Upper lobe of left lung (tissue), 6 donors: Measurements from ENCODE around the gene EHHADH. TPM values are rescaled to one million over a fixed set of nuclear protein-coding genes. Genes with fewer than 3 reads are reported as not detected.
A peak's percentile ranks its signal among the peaks of the same experiment; 100 is the strongest.
"Not testable (repeated sequence)": the region's sequence is repeated elsewhere in the genome, so short reads cannot be mapped to it uniquely, and the experiment has no call there.

Source experiments
- ATAC-seq, 2 donors: fragments of 200-7000 bp; cut with Tn5 transposase; one replicate each; pipeline ENCODE4 v1.9.1; 2022; ENCODE audit warnings: mild to moderate bottlenecking in 2 of 2, moderate library complexity in 2 of 2; ENCODE audit not compliant: low FRiP score in 2 of 2
- DNase-seq, 2 donors: peaks; one replicate each; pipeline ENCODE4 v3.0.0-alpha.2; 2019 to 2020
- H3K27ac ChIP-seq, 4 donors: fragments of 200-600 bp; sonication (generic); one replicate each; pipeline ENCODE4 v1.5.1; 2016 to 2019
- H3K27me3 ChIP-seq, 4 donors: fragments of 200-600 bp; sonication (generic); one replicate each; pipeline ENCODE4 v1.5.1; 2017 to 2019
- H3K36me3 ChIP-seq, 4 donors: fragments of 200-600 bp; sonication (generic); one replicate each; pipeline ENCODE4 v1.5.1; 2016 to 2019
- H3K4me1 ChIP-seq, 4 donors: fragments of 200-600 bp; sonication (generic); one replicate each; pipeline ENCODE4 v1.5.1; 2018 to 2019
- H3K4me3 ChIP-seq, 4 donors: fragments of 200-600 bp; sonication (generic); one replicate each; pipeline ENCODE4 v1.5.1; 2017 to 2019; ENCODE audit warnings: mild to moderate bottlenecking in 2 of 4, moderate library complexity in 1 of 4
- H3K9me3 ChIP-seq, 4 donors: fragments of 200-600 bp; sonication (generic); one replicate each; pipeline ENCODE4 v1.5.1; 2018 to 2019
- CTCF ChIP-seq, 6 experiments: fragments of 450-650 bp in 4 of 6; fragments of 200-600 bp in 2 of 6; sonication (generic) in 2 of 6; IDR thresholded peaks; one replicate each; pipeline ENCODE4 v1.5.1; 2016 to 2019; ENCODE audit warnings: antibody characterized with exemption in 6 of 6
- EP300 ChIP-seq, 4 donors: sonication (generic); formaldehyde crosslinking; IDR thresholded peaks; one replicate each; pipeline ENCODE4 v1.5.1; 2017; ENCODE audit warnings: antibody characterized with exemption in 4 of 4, control low read depth in 2 of 4
- POLR2A ChIP-seq, 4 donors: fragments of 450-650 bp; IDR thresholded peaks; one replicate each; pipeline ENCODE4 v1.5.1; 2016 to 2017; ENCODE audit warnings: antibody characterized with exemption in 4 of 4, mild to moderate bottlenecking in 2 of 4
- POLR2AphosphoS5 ChIP-seq, 2 donors: sonication (generic); formaldehyde crosslinking; IDR thresholded peaks; one replicate each; pipeline ENCODE4 v1.5.1; 2017; ENCODE audit warnings: antibody characterized with exemption in 2 of 2
- WGBS, 2 donors: methylation state at CpG; one replicate each; pipeline ENCODE4 v1.1.5; 2017 to 2018; 5-methylcytosine and 5-hydroxymethylcytosine counted together
- total RNA-seq, 6 donors: library from RNA; depleted of rRNA in 4 of 6; stranded (reverse); fragments of >200 nt in 4 of 6; gene quantifications; one replicate each; pipeline versions ENCODE4 v1.1.0 to v1.2.1, GENCODE V29; 2016 to 2021
- donor health status: DM: no; HTN: no; CAD: no; lungs with moderate emphysema.
- donor health status: DM: no; HTN: yes; CAD: no; lungs with severe emphysema.

Gene EHHADH
- 10 to 100 TPM in 2 of 6 donors, 1 to 10 TPM in 4; 3.6 to 14.8 (median 7.6) TPM for total RNA-seq

- DNase-seq = peak; percentile 87 to 93
- peak within 1 kb of the TSS; percentile 60 to 82 (median 66) for H3K27ac ChIP-seq
- peak within 1 kb of the TSS; percentile 41 to 70 (median 50) for H3K4me3 ChIP-seq
- no peaks in the 10 kb centered on the region for H3K27me3 ChIP-seq
- H3K36me3 ChIP-seq = no peaks in the 10 kb centered on the region
- H3K9me3 ChIP-seq = no peaks in the 10 kb centered on the region
- peak; percentile 96 to 99 for ATAC-seq
- TF ChIP-seq POLR2A (IDR thresholded peaks at IDR 0.05) (peak in 2 of 4 donors; percentile 71 to 75), CTCF (IDR thresholded peaks at IDR 0.05) (no peak), EP300 (IDR thresholded peaks at IDR 0.05) (no peak), POLR2AphosphoS5 (IDR thresholded peaks at IDR 0.05) (peak in 1 of 2 donors; percentile 75)
- H3K4me1 ChIP-seq = peaks cover 0 to 5% (median 0%) of the 10 kb centered on the region in 4 donors
- WGBS, 2 donors = 7 to 16% methylated on average over 35 to 38 of the region's 53 CpGs
These were observed at the start of gene EHHADH for GRCh38 chr3:185253645-185254410. Gene EHHADH (minus strand): TSS chr3:185254049. CDS start chr3:185254022, 27 bp downstream.

DNA sequence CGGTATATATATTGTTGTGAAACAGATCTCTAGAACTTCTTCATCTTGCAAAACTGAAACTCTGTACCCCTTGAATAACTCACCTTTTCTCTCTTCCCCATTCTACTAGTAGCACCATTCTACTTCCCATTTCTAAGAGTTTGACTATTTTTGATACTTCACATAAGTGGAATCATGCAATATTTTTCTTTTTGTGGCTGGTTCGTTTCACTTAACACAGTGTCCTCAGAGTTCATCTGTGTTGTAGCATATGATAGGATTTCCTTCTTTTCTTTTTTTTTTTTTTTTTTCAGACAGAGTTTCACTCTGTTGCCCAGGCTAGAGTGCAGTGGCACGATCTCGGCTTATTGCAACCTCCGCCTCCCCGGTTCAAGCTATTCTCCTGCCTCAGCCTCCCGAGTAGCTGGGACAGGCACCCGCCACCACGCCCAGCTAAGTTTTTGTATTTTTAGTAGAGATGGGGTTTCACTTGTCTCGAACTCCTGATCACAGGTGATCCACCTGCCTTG is 46.1 kb upstream of the EHHADH start:
- WGBS, 2 donors = 83 to 90% methylated on average over 10 of the region's 10 CpGs
- H3K27me3 ChIP-seq, H3K36me3 ChIP-seq, H3K9me3 ChIP-seq, H3K4me1 ChIP-seq, DNase-seq, H3K27ac ChIP-seq, H3K4me3 ChIP-seq: not testable (repeated sequence)
- ATAC-seq = peak in 1 of 2 donors; percentile 47

DNA sequence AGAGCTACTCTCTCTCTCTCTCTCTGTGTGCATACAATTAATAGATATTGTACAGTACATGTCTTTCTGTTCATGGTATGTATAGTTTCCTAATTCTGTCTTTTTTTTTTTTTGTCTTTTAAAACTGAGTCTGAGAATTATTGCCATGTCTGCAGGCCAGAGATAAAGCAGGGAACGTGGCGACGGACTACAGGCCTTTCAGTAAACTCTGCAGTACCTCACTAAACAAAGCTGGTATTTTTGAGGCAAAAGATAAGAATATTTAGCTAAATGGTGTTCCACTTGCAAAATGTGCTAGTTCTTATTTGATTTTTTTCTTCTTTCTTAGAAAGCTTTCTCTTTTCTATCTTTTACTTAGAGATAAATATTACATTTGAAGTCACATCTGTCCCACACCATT is 44.0 kb upstream of the EHHADH start:
- no peak for ATAC-seq
- no peaks in the 10 kb centered on the region for H3K36me3 ChIP-seq

GRCh38 chr3:185292238-185292637 is 38.4 kb upstream of the EHHADH start:
- no peaks in the 10 kb centered on the region for H3K9me3 ChIP-seq
- H3K4me1 ChIP-seq = no peaks in the 10 kb centered on the region
- H3K27me3 ChIP-seq = no peaks in the 10 kb centered on the region
- no peak overlapping the region for H3K27ac ChIP-seq
- H3K4me3 ChIP-seq = no peak overlapping the region
- no peak for DNase-seq
- WGBS, 2 donors = 96 to 98% methylated on average over 7 of the region's 7 CpGs
- H3K36me3 ChIP-seq = peaks cover 0 to 8% (median 3%) of the 10 kb centered on the region in 4 donors
- no peak for ATAC-seq
- TF ChIP-seq CTCF (IDR thresholded peaks at IDR 0.05) = no peak
- no peak for TF ChIP-seq POLR2A (IDR thresholded peaks at IDR 0.05)
- no peak for TF ChIP-seq EP300 (IDR thresholded peaks at IDR 0.05)
- no peak for TF ChIP-seq POLR2AphosphoS5 (IDR thresholded peaks at IDR 0.05)

More for the DNA sequence above, 44.0 kb upstream of the EHHADH start:
- TF ChIP-seq EP300 (IDR thresholded peaks at IDR 0.05) (no peak), POLR2A (IDR thresholded peaks at IDR 0.05) (no peak), CTCF (IDR thresholded peaks at IDR 0.05) (no peak), POLR2AphosphoS5 (IDR thresholded peaks at IDR 0.05) (no peak)
- Histone ChIP-seq H3K27me3 (no peaks in the 10 kb centered on the region), H3K4me3 (no peak overlapping the region), H3K27ac (no peak overlapping the region), H3K4me1 (no peaks in the 10 kb centered on the region), H3K9me3 (no peaks in the 10 kb centered on the region)
- no peak for DNase-seq
- 91 to 97% methylated on average over 3 of the region's 3 CpGs for WGBS, 2 donors

DNA sequence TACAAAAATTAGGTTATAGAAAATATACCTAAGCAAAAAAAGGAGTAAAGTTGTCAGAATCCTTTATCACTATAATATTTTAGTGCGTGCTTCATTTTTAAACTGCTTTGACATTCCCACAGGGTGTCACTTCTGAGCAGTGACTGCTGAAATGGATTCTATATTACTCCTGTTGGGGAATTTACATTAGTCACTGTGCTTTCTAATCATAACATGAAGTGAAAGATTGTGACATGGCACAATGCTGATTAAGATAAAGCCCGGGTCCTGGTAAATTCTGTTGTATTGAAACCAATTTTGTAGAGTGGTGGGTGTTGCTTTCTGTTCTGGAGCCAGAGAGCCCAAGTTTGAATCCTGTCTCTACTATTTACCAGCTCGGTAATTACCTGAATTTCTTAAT is 36.4 kb upstream of the EHHADH start:
- Histone ChIP-seq H3K4me3 (no peak overlapping the region), H3K27me3 (no peaks in the 10 kb centered on the region), H3K36me3 (peaks cover 0 to 8% (median 3%) of the 10 kb centered on the region in 4 donors), H3K9me3 (no peaks in the 10 kb centered on the region), H3K4me1 (no peaks in the 10 kb centered on the region), H3K27ac (no peak overlapping the region)
- no peak for TF ChIP-seq POLR2AphosphoS5 (IDR thresholded peaks at IDR 0.05)
- TF ChIP-seq POLR2A (IDR thresholded peaks at IDR 0.05) = no peak
- TF ChIP-seq CTCF (IDR thresholded peaks at IDR 0.05) = no peak
- WGBS, 2 donors = 77 to 86% methylated on average over 3 of the region's 3 CpGs
- ATAC-seq = no peak
- no peak for DNase-seq
